Tibial artery (tissue), 4 donors: ENCODE data around the gene BAZ2B.

Source experiments
- DNase-seq, 2 donors: peaks; one replicate each; pipeline ENCODE4 v3.0.0-alpha.2; 2019
- H3K27ac ChIP-seq, 2 donors: fragments of 200-600 bp; sonication (generic) in 1 of 2; 1 replicate in 1 of 2; 2 replicates in 1 of 2; pipeline ENCODE4 v1.5.1; 2018 to 2019; ENCODE audit warnings: mild to moderate bottlenecking in 1 of 2
- H3K27me3 ChIP-seq, 2 donors: fragments of 200-600 bp; sonication (generic) in 1 of 2; one replicate each; pipeline versions ENCODE4 v1.5.1 to v1.6.0; 2016 to 2019
- H3K36me3 ChIP-seq, 3 donors: fragments of 200-600 bp; sonication (generic) in 2 of 3; one replicate each; pipeline ENCODE4 v1.5.1; 2016 to 2019; ENCODE audit warnings: mild to moderate bottlenecking in 2 of 3
- H3K4me1 ChIP-seq, 4 donors: fragments of 200-600 bp; sonication (generic) in 2 of 4; 1 replicate in 3 of 4; 2 replicates in 1 of 4; pipeline ENCODE4 v1.5.1; 2016 to 2019
- H3K4me3 ChIP-seq, 2 donors: fragments of 200-600 bp; sonication (generic) in 1 of 2; 1 replicate in 1 of 2; 2 replicates in 1 of 2; pipeline ENCODE4 v1.5.1; 2018 to 2019; ENCODE audit warnings: mild to moderate bottlenecking in 2 of 2
- H3K9me3 ChIP-seq, 3 donors: fragments of 200-600 bp; sonication (generic) in 1 of 3; one replicate each; pipeline ENCODE4 v1.5.1; 2016 to 2019
- intact Hi-C: fragments of 100-400 bp; cut with DNase I; formaldehyde crosslinking; loops from one replicate; pipeline ENCODE4 v1.15.0; 2023; ENCODE audit warnings: low total_unique reads
- TF ChIP-seq, protein P1 (sequence below), 2 experiments: fragments of 200-600 bp in 1 of 2; fragments of 450-650 bp in 1 of 2; IDR thresholded peaks; one replicate each; pipeline ENCODE4 v1.5.1; 2017 to 2019; ENCODE audit warnings: antibody characterized with exemption in 2 of 2, mild to moderate bottlenecking in 1 of 2, moderate library complexity in 1 of 2

The BAZ2B gene

GRCh38 chr2:159497256-159497655, 119.1 kb downstream of the BAZ2B start:
- peaks cover 0 to 6% (median 0%) of the 10 kb centered on the region in 3 donors for H3K9me3 ChIP-seq
- H3K4me1 ChIP-seq, result no peaks in the 10 kb centered on the region
- intact Hi-C loops, result no loop called here
- no peak for DNase-seq
- no peak overlapping the region for H3K4me3 ChIP-seq
- no peaks in the 10 kb centered on the region for H3K27me3 ChIP-seq
- H3K36me3 ChIP-seq, result no peaks in the 10 kb centered on the region
- TF ChIP-seq, protein P1, sequence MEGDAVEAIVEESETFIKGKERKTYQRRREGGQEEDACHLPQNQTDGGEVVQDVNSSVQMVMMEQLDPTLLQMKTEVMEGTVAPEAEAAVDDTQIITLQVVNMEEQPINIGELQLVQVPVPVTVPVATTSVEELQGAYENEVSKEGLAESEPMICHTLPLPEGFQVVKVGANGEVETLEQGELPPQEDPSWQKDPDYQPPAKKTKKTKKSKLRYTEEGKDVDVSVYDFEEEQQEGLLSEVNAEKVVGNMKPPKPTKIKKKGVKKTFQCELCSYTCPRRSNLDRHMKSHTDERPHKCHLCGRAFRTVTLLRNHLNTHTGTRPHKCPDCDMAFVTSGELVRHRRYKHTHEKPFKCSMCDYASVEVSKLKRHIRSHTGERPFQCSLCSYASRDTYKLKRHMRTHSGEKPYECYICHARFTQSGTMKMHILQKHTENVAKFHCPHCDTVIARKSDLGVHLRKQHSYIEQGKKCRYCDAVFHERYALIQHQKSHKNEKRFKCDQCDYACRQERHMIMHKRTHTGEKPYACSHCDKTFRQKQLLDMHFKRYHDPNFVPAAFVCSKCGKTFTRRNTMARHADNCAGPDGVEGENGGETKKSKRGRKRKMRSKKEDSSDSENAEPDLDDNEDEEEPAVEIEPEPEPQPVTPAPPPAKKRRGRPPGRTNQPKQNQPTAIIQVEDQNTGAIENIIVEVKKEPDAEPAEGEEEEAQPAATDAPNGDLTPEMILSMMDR (IDR thresholded peaks at IDR 0.05), result no peak
- H3K27ac ChIP-seq, result no peak overlapping the region

DNA sequence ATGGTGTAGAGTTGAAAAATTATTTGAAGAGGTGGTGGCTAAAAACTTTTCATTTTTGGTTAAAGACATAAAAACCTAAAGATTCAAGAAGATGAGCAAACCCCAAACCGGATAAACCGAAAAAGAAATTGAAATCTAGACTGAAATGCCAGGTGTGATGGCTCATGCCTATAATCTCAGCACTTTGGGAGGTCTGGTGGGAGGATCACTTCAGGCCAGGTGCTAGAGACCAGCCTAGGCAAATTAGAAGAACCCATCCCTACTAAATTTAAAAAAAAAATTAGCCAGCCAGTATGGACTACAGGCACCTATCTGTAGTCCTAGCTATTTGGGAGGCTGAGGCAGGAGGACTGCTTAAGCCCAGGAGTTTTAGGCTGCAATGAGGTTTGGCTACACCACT, 126.9 kb downstream of the BAZ2B start:
- Histone ChIP-seq H3K9me3 (no peaks in the 10 kb centered on the region), H3K4me3 (no peak overlapping the region), H3K27me3 (no peaks in the 10 kb centered on the region), H3K4me1 (no peaks in the 10 kb centered on the region), H3K36me3 (no peaks in the 10 kb centered on the region), H3K27ac (no peak overlapping the region)
- TF ChIP-seq, protein P1 (IDR thresholded peaks at IDR 0.05), result no peak
- DNase-seq, result no peak
- intact Hi-C loops, result no loop called here

- intact Hi-C loops, result no loop called here
- Histone ChIP-seq H3K36me3 (no peaks in the 10 kb centered on the region), H3K27me3 (no peaks in the 10 kb centered on the region), H3K4me1 (peaks cover 0 to 13% (median 0%) of the 10 kb centered on the region in 4 donors), H3K27ac (no peak overlapping the region), H3K9me3 (no peaks in the 10 kb centered on the region), H3K4me3 (no peak overlapping the region)
- TF ChIP-seq, protein P1 (IDR thresholded peaks at IDR 0.05), result no peak
- no peak for DNase-seq
Observed at GRCh38 chr2:159484532-159484931, 131.8 kb downstream of the BAZ2B start.

GRCh38 chr2:159476329-159476728, 140.0 kb downstream of the BAZ2B start:
- no peaks in the 10 kb centered on the region for H3K27me3 ChIP-seq
- TF ChIP-seq, protein P1 (IDR thresholded peaks at IDR 0.05), result no peak
- intact Hi-C loops, result no loop called here
- peaks cover 0 to 13% (median 0%) of the 10 kb centered on the region in 4 donors for H3K4me1 ChIP-seq
- peaks cover 22 to 32% (median 23%) of the 10 kb centered on the region in 3 donors for H3K36me3 ChIP-seq
- DNase-seq, result no peak
- no peaks in the 10 kb centered on the region for H3K9me3 ChIP-seq
- H3K4me3 ChIP-seq, result no peak overlapping the region
- no peak overlapping the region for H3K27ac ChIP-seq

DNA sequence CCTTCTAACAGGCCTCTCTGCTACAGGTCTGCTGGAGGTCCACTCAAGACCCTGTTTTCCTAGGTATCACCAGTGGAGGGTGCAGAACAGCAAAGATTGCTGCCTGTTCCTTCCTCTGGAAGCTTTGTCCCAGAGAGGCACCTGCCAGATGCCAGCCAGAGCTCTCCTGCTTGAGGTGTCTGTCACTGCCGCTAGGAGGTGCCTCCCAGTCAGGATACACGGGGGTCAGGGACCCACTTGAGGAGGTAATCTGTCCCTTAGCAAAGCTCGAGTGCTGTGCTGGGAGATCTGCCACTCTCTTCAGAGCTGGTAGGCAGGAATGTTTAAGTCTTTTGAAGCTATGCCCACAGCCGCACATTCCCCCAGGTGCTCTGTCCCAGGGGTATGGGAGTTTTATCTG, 140.6 kb downstream of the BAZ2B start:
- TF ChIP-seq, protein P1 (IDR thresholded peaks at IDR 0.05), result no peak
- no peak overlapping the region for H3K4me3 ChIP-seq
- no peak for DNase-seq
- H3K27ac ChIP-seq, result no peak overlapping the region
- H3K4me1 ChIP-seq, result peaks cover 0 to 10% (median 0%) of the 10 kb centered on the region in 4 donors
- intact Hi-C loops, result no loop called here
- peaks cover 22 to 32% (median 23%) of the 10 kb centered on the region in 3 donors for H3K36me3 ChIP-seq
- no peaks in the 10 kb centered on the region for H3K27me3 ChIP-seq
- no peaks in the 10 kb centered on the region for H3K9me3 ChIP-seq

- H3K4me3 ChIP-seq, result no peak overlapping the region
- TF ChIP-seq, protein P1 (IDR thresholded peaks at IDR 0.05), result no peak
- H3K36me3 ChIP-seq, result peaks cover 9 to 18% (median 12%) of the 10 kb centered on the region in 3 donors
- H3K27me3 ChIP-seq, result no peaks in the 10 kb centered on the region
- no peaks in the 10 kb centered on the region for H3K9me3 ChIP-seq
- H3K4me1 ChIP-seq, result no peaks in the 10 kb centered on the region
- intact Hi-C loops, result no loop called here
- no peak for DNase-seq
- H3K27ac ChIP-seq, result no peak overlapping the region
Observed at GRCh38 chr2:159471340-159471739, 145.0 kb downstream of the BAZ2B start.
